Upper lobe of right lung (tissue), 1 donor: Measurements from ENCODE around the gene SPAG4. TPM values are rescaled to one million over a fixed set of nuclear protein-coding genes. Genes with fewer than 3 reads are reported as not detected.

Experiments
- ATAC-seq: fragments of 200-7000 bp; cut with Tn5 transposase; one replicate; pipeline ENCODE4 v1.9.1; 2020; ENCODE audit warnings: mild to moderate bottlenecking, moderate library complexity
- DNase-seq: peaks from one replicate; pipeline ENCODE4 v3.0.0-alpha.2; 2020
- H3K27ac ChIP-seq: fragments of 200-600 bp; one replicate; pipeline ENCODE4 v1.8.0; 2022
- H3K27me3 ChIP-seq: fragments of 200-600 bp; one replicate; pipeline ENCODE4 v1.8.0; 2022; ENCODE audit warnings: mild to moderate bottlenecking
- H3K36me3 ChIP-seq: fragments of 200-600 bp; one replicate; pipeline ENCODE4 v1.8.0; 2022
- H3K4me1 ChIP-seq: fragments of 200-600 bp; one replicate; pipeline ENCODE4 v1.8.0; 2022
- H3K4me3 ChIP-seq: fragments of 200-600 bp; one replicate; pipeline ENCODE4 v1.8.0; 2022; ENCODE audit warnings: mild to moderate bottlenecking
- H3K9me3 ChIP-seq: fragments of 200-600 bp; one replicate; pipeline ENCODE4 v1.8.0; 2022
- intact Hi-C: fragments of 100-400 bp; cut with DNase I; formaldehyde crosslinking; loops from one replicate; pipeline ENCODE4 v1.11.0; 2022
- total RNA-seq: library from RNA; stranded (reverse); fragmentation: NEBNext Ultra II Directional; extraction: Animal tissue kit (Norgen Biotek cat#: 25700); gene quantifications from one replicate; pipeline ENCODE4 v1.2.1, GENCODE V29; 2021
- TF ChIP-seq, protein P1 (sequence below): fragments of 200-600 bp; IDR thresholded peaks from one replicate; pipeline ENCODE4 v1.8.0; 2022; ENCODE audit warnings: antibody characterized with exemption
- donor health status: DM: no; HTN: yes; CAD: no; lungs with severe emphysema.

SPAG4 gene
- total RNA-seq, 1 donor from 2014 or later, result 2.9 TPM

DNA sequence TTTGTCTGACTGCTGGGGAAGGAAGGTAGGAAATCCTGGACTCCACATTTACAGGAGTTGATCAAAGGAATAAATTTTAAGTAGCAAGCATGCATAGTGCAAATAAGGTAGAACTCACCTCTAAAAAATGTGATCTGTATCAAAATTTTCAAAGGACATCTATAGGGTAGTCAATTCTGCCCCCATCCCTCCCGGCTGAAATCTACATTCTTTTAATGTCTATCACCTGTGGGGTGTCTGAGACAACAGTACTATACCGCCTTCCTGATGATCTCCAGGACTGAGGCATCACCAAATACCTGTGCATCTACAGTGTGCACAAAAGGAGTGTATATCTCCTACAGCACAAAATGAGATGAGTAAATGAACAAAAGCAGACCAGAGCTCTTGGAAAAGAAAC, 29.2 kb downstream of the SPAG4 start:
- TF ChIP-seq, protein P1, sequence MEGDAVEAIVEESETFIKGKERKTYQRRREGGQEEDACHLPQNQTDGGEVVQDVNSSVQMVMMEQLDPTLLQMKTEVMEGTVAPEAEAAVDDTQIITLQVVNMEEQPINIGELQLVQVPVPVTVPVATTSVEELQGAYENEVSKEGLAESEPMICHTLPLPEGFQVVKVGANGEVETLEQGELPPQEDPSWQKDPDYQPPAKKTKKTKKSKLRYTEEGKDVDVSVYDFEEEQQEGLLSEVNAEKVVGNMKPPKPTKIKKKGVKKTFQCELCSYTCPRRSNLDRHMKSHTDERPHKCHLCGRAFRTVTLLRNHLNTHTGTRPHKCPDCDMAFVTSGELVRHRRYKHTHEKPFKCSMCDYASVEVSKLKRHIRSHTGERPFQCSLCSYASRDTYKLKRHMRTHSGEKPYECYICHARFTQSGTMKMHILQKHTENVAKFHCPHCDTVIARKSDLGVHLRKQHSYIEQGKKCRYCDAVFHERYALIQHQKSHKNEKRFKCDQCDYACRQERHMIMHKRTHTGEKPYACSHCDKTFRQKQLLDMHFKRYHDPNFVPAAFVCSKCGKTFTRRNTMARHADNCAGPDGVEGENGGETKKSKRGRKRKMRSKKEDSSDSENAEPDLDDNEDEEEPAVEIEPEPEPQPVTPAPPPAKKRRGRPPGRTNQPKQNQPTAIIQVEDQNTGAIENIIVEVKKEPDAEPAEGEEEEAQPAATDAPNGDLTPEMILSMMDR, result no peak
- intact Hi-C loops, result no loop called here
- no peak for DNase-seq

DNA sequence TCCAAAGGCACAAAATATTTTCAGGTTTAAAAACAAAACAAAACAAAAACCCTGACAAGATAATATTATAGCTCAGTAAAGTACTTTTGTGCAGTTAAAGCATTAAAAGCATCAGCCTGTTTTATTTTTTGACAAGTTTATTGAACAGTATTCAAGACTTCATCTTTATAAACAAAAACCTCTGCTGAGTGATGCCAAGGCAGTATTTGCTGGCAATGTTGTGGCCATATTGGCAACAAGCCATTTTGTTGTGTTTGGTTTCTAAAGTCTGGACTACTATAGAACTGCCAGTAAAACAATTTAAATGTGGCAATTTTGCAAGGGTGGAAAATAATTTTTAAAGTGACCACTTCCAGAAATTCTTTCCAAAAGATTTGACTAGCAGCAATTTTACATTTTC, 33.2 kb downstream of the SPAG4 start:
- H3K4me3 ChIP-seq, result no peak overlapping the region
- H3K4me1 ChIP-seq, result peaks cover 11% of the 10 kb centered on the region
- H3K9me3 ChIP-seq, result no peaks in the 10 kb centered on the region
- no peak overlapping the region for H3K27ac ChIP-seq
- no peaks in the 10 kb centered on the region for H3K27me3 ChIP-seq
- ATAC-seq (no peak), DNase-seq (no peak)
- peaks cover 22% of the 10 kb centered on the region for H3K36me3 ChIP-seq
- TF ChIP-seq, protein P1, result no peak
- intact Hi-C loops, result no loop called here

More for the DNA sequence above, 29.2 kb downstream of the SPAG4 start:
- no peak overlapping the region for H3K4me3 ChIP-seq
- ATAC-seq, result no peak
- peaks cover 7% of the 10 kb centered on the region for H3K4me1 ChIP-seq
- H3K36me3 ChIP-seq, result no peaks in the 10 kb centered on the region
- no peaks in the 10 kb centered on the region for H3K9me3 ChIP-seq
- no peaks in the 10 kb centered on the region for H3K27me3 ChIP-seq
- no peak overlapping the region for H3K27ac ChIP-seq

DNA sequence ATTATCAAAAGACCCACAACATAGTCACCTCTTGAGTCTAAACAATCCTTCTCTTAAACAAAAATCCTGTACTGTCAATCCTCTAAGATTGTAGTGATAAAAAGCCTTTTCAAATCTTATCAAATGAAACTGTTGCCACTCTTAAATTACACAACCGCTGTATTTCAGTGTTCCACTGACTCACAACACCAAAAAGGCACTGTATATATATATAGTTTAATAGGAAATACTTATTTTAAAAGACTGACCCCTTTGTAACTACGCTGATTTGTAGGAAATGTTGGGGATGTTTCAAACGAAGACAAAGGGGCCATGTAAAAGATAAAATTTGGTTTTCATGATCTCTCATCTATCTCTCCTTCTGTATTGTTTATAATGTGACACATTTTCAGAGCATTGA, 35.0 kb downstream of the SPAG4 start:
- peaks cover 11% of the 10 kb centered on the region for H3K4me1 ChIP-seq
- DNase-seq, result no peak

DNA sequence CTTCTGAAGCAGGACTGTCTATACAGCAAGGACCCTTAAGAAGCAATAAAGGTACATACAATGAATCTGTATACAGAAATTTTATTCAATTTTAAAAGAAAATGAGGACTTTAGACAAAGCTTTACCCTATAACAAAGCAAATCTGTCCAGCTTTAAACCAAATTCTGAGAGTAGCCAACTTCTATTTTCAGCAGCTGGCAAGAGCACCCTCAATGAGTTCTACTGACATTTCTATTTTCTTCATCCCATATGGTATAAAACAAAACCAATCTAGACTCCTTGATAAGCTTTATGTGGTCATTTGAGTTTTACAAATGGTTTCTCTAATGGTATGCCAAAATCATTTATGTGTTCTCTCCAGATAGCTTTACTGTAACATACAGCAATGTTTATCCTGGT, 36.3 kb downstream of the SPAG4 start:
- Histone ChIP-seq H3K27me3 (no peaks in the 10 kb centered on the region), H3K4me1 (peaks cover 24% of the 10 kb centered on the region), H3K27ac (no peak overlapping the region), H3K4me3 (no peak overlapping the region), H3K9me3 (no peaks in the 10 kb centered on the region), H3K36me3 (peaks cover 41% of the 10 kb centered on the region)
- intact Hi-C loops, result no loop called here
- no peak for DNase-seq
- TF ChIP-seq, protein P1, result no peak
- no peak for ATAC-seq

More for the DNA sequence above, 35.0 kb downstream of the SPAG4 start:
- intact Hi-C loops, result no loop called here
- Histone ChIP-seq H3K27ac (no peak overlapping the region), H3K9me3 (no peaks in the 10 kb centered on the region), H3K4me3 (no peak overlapping the region), H3K27me3 (no peaks in the 10 kb centered on the region), H3K36me3 (peaks cover 40% of the 10 kb centered on the region)
- ATAC-seq, result no peak
- TF ChIP-seq, protein P1, result no peak

DNA sequence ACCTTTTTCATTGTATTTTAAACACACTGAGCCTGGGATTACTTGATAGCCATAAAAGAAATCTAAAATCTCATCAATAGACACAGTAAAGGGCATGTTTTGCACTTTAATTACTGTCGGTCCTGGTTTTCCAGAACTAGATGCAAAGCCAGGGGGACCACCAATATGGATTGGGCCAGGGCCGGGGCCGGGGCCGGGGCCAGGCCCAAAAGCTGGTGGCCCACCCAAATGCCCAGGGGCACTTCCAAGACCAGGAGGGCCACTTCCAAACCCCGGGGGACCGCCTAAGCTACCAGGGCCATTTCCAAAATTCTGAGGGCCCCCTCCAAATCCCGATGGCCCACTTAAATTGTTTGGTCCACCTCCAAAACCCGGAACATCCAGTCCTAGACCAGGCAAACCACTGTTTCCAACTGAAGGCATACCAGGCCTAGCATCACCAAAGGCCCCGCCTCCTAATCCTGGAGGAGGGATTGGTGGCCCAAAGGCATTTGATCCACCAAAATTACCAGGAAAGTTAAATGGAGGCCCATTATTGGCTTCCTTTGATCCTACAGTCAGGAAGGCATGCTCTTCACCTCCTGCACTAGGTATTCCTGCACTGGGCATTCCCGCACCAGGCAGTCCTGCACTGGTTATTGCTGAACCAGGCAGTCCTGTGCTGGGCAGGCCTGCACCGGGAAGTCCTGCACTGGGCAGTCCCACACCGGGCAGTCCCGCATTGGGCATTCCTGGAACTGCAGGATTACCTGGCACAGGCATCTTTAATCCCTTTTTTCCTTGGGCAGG, 37.2 kb downstream of the SPAG4 start:
- Histone ChIP-seq H3K36me3 (peaks cover 41% of the 10 kb centered on the region), H3K4me3 (no peak overlapping the region), H3K27ac (no peak overlapping the region), H3K4me1 (peaks cover 31% of the 10 kb centered on the region), H3K27me3 (no peaks in the 10 kb centered on the region), H3K9me3 (no peaks in the 10 kb centered on the region)
- ATAC-seq, result peak; percentile 19
- TF ChIP-seq, protein P1, result no peak
- DNase-seq, result no peak
- intact Hi-C loops, result no loop called here

DNA sequence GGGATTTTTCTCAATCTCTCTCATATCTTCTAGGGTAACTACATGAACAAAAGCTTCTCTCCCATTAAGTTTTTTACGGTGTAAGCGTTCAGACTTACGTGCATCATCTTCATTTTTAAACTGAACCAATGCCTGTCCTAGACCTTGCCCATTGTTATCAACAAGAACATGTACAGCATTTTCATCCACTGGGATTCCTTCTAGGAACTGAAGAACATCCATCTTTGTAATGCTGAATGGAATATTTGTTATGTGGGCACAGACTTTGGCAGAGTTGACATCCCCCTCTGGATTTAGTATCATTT, 37.8 kb downstream of the SPAG4 start:
- Histone ChIP-seq H3K4me1 (peaks cover 34% of the 10 kb centered on the region), H3K4me3 (no peak overlapping the region), H3K36me3 (peaks cover 41% of the 10 kb centered on the region), H3K27ac (no peak overlapping the region), H3K9me3 (no peaks in the 10 kb centered on the region), H3K27me3 (no peaks in the 10 kb centered on the region)
- DNase-seq (no peak), ATAC-seq (no peak)
- intact Hi-C loops, result no loop called here
- TF ChIP-seq, protein P1, result no peak
